Heart right ventricle (tissue), 16 donors: ENCODE measurements around the gene GTF2A2. TPM values are rescaled to one million over a fixed set of nuclear protein-coding genes. Genes with fewer than 3 reads are reported as not detected.

Experiments used
- ATAC-seq, 8 donors: fragments of 200-7000 bp; cut with Tn5 transposase; one replicate each; pipeline ENCODE4 v1.9.1; 2020; ENCODE audit warnings: mild to moderate bottlenecking in 8 of 8, moderate library complexity in 8 of 8, moderate number of reproducible peaks in 1 of 8
- DNase-seq, 2 donors: peaks; one replicate each; pipeline ENCODE4 v3.0.0-alpha.2; 2020
- H3K27ac ChIP-seq, 10 donors: fragments of 200-600 bp; sonication (generic) in 2 of 10; one replicate each; pipeline versions ENCODE4 v1.5.0 to v1.8.0; 2020 to 2022; ENCODE audit warnings: mild to moderate bottlenecking in 3 of 10
- H3K27me3 ChIP-seq, 7 donors: fragments of 200-600 bp; one replicate each; pipeline ENCODE4 v1.8.0; 2021 to 2022; ENCODE audit warnings: mild to moderate bottlenecking in 2 of 7
- H3K36me3 ChIP-seq, 9 donors: fragments of 200-600 bp; sonication (generic) in 1 of 9; one replicate each; pipeline versions ENCODE4 v1.5.0 to v1.8.0; 2020 to 2022; ENCODE audit warnings: mild to moderate bottlenecking in 2 of 9
- H3K4me1 ChIP-seq, 9 donors: fragments of 200-600 bp; sonication (generic) in 1 of 9; one replicate each; pipeline versions ENCODE4 v1.5.0 to v1.8.0; 2020 to 2022; ENCODE audit warnings: mild to moderate bottlenecking in 4 of 9
- H3K4me3 ChIP-seq, 10 donors: fragments of 200-600 bp; sonication (generic) in 2 of 10; one replicate each; pipeline versions ENCODE4 v1.5.0 to v1.8.0; 2020 to 2022; ENCODE audit warnings: mild to moderate bottlenecking in 7 of 10, moderate library complexity in 2 of 10
- H3K9me3 ChIP-seq, 11 donors: fragments of 200-600 bp in 10 of 11; sonication (generic) in 2 of 11; one replicate each; pipeline versions ENCODE4 v1.5.0 to v1.8.0; 2013 to 2022; ENCODE audit warnings: mild to moderate bottlenecking in 2 of 11, control low read depth in 1 of 11, moderate library complexity in 1 of 11
- CTCF ChIP-seq, 9 donors: fragments of 200-600 bp; sonication (generic) in 2 of 9; IDR thresholded peaks; one replicate each; pipeline versions ENCODE4 v1.5.0 to v1.8.0; 2021 to 2022; ENCODE audit warnings: antibody characterized with exemption in 9 of 9, mild to moderate bottlenecking in 5 of 9, moderate library complexity in 1 of 9
- WGBS, 2 donors: extraction: QIAGEN DNeasy Blood & Tissue Kit; methylation state at CpG; one replicate each; pipeline ENCODE4 v1.1.7; 2013; ENCODE audit warnings: inconsistent platforms in 1 of 2; 5-methylcytosine and 5-hydroxymethylcytosine counted together
- intact Hi-C, 10 donors: fragments of 100-400 bp; cut with DNase I; formaldehyde crosslinking; loops; one replicate each; pipeline versions ENCODE4 v1.11.1 to v1.14.2; 2022
- polyA plus RNA-seq, 2 donors: library from polyadenylated mRNA; stranded (reverse); fragments of 200-250 nt; gene quantifications; one replicate each; pipeline ENCODE4 v1.2.3, GENCODE V29; 2013
- total RNA-seq, 10 donors: library from RNA; stranded (reverse); fragmentation: NEBNext Ultra II Directional in 3 of 10; extraction: Animal tissue kit (Norgen Biotek cat#: 25700) in 3 of 10; gene quantifications; one replicate each; pipeline versions ENCODE4 v1.2.1 to v1.2.4, GENCODE V29; 2021 to 2023
- donor health status: Arrhythmogenic right ventricular cardiomyopathy.
- donor health status: ischemic (EF 13 %, LVEDD 7.1; RV severe dilation, severe dysfunction).
- donor health status: healthy with polysubstance abuse.
- donor health status: DM: no; HTN: yes; CAD: no.
- donor health status: DM: no; HTN: no; CAD: no.
- donor health status: ischemic (EF 25% LVEDD 6.9; RV normal size, moderate dysfunction).
- donor health status: ischemic (EF 25% LVEDD 5.7; RV mildly dilated, moderate dysfunction).
- donor health status: healthy.
- donor health status: DM: yes; HTN: yes; CAD: no.
- donor health status: Ischemic cardiomyopathy.
- donor health status: ischemic (EF 35%, LVEDD 5.7; RV mildly dilated, moderate dysfunction).
- donor health status: nonischemic (EF 11% LVEDD 7.7; RV severe dilation, severe dysfunction).
- donor health status: DM: yes; HTN: yes; CAD: no.
- donor health status: PGD.
- donor health status: ischemic (EF 29% LVEDD 5.4; RV normal size, mild dysfunction).
- donor health status: nonischemic (EF 23%, LVEDD 6.1; RV moderate dilation, normal function).

Gene GTF2A2
- total and polyA plus RNA-seq, 12 donors, result 56.9 to 150 (median 126) TPM

GRCh38 chr15:59659366-59659765 is 2.1 kb upstream of the GTF2A2 start:
- intact Hi-C loops, result loop anchor here in 1 of 10 donors (10.0 kb wide), 1 partner anchor 725 kb away; the partner anchor contains the start of gene SLTM
- H3K4me1 ChIP-seq, result peaks cover 0 to 39% (median 30%) of the 10 kb centered on the region in 9 donors
- ATAC-seq, result no peak

GRCh38 chr15:59657635-59658125 is 365 bp upstream of the GTF2A2 start:
- peak overlapping the region in 8 of 10 donors; percentile 59 to 90 (median 86) for H3K27ac ChIP-seq
- intact Hi-C loops, result loop anchor here in 1 of 10 donors (2.0 to 10.0 kb wide), 2 partner anchors 31 to 723 kb away; partner anchors contain the start of genes BNIP2 and SLTM
- peaks cover 0 to 53% (median 9%) of the 10 kb centered on the region in 9 donors for H3K36me3 ChIP-seq
- H3K4me3 ChIP-seq, result peak overlapping the region in 9 of 10 donors; percentile 73 to 98 (median 91)
- peak in 6 of 8 donors; percentile 2 to 46 (median 27) for ATAC-seq
- H3K4me1 ChIP-seq, result peaks cover 0 to 38% (median 29%) of the 10 kb centered on the region in 9 donors
- H3K9me3 ChIP-seq, result peaks cover 0 to 2% (median 0%) of the 10 kb centered on the region in 11 donors
- no peak for DNase-seq
- no peaks in the 10 kb centered on the region for H3K27me3 ChIP-seq
- WGBS, 2 donors, result 35 to 38% methylated on average over 23 of the region's 23 CpGs
- no peak for TF ChIP-seq CTCF (IDR thresholded peaks at IDR 0.05)

More at GRCh38 chr15:59659366-59659765, 2.1 kb upstream of the GTF2A2 start:
- H3K9me3 ChIP-seq, result no peaks in the 10 kb centered on the region
- no peak for TF ChIP-seq CTCF (IDR thresholded peaks at IDR 0.05)
- 79 to 84% methylated on average over 1 of the region's 1 CpG for WGBS, 2 donors
- peaks cover 0 to 57% (median 21%) of the 10 kb centered on the region in 9 donors for H3K36me3 ChIP-seq
- H3K27me3 ChIP-seq, result no peaks in the 10 kb centered on the region
- no peak overlapping the region for H3K4me3 ChIP-seq
- DNase-seq, result no peak
- no peak overlapping the region for H3K27ac ChIP-seq

GRCh38 chr15:59654046-59654445 is 3.3 kb downstream of the GTF2A2 start:
- intact Hi-C loops, result loop anchor here in 1 of 10 donors (10.0 kb wide), 1 partner anchor 719 kb away; the partner anchor contains the start of gene SLTM
- 90 to 95% methylated on average over 1 of the region's 1 CpG for WGBS, 2 donors
- peaks cover 0 to 12% (median 0%) of the 10 kb centered on the region in 11 donors for H3K9me3 ChIP-seq
- DNase-seq, result no peak
- TF ChIP-seq CTCF (IDR thresholded peaks at IDR 0.05), result no peak
- no peak overlapping the region for H3K27ac ChIP-seq
- peaks cover 0 to 53% (median 24%) of the 10 kb centered on the region in 9 donors for H3K36me3 ChIP-seq
- H3K4me3 ChIP-seq, result no peak overlapping the region
- H3K4me1 ChIP-seq, result peaks cover 0 to 35% (median 27%) of the 10 kb centered on the region in 9 donors
- no peaks in the 10 kb centered on the region for H3K27me3 ChIP-seq
- no peak for ATAC-seq

- DNase-seq, result no peak
- no peak for ATAC-seq
- Histone ChIP-seq H3K36me3 (peaks cover 0 to 94% (median 36%) of the 10 kb centered on the region in 9 donors), H3K27ac (no peak overlapping the region), H3K4me1 (peaks cover 0 to 14% (median 7%) of the 10 kb centered on the region in 9 donors), H3K27me3 (no peaks in the 10 kb centered on the region), H3K9me3 (peaks cover 0 to 12% (median 0%) of the 10 kb centered on the region in 11 donors), H3K4me3 (no peak overlapping the region)
- intact Hi-C loops, result loop anchor here in 1 of 10 donors (10.0 kb wide), 1 partner anchor 715 kb away; the partner anchor contains the start of gene SLTM
- no peak for TF ChIP-seq CTCF (IDR thresholded peaks at IDR 0.05)
Measured at GRCh38 chr15:59649603-59650002, 7.7 kb downstream of the GTF2A2 start.
